Measurements from ENCODE around the gene ZNF101. TPM values are rescaled to one million over a fixed set of nuclear protein-coding genes. Genes with fewer than 3 reads are reported as not detected.

Gene ZNF101
- polyA plus RNA-seq, 1 donor (not counting 4 experiments of a cell fraction or from before 2014, with no cell fraction given), result 9.8 TPM

DNA sequence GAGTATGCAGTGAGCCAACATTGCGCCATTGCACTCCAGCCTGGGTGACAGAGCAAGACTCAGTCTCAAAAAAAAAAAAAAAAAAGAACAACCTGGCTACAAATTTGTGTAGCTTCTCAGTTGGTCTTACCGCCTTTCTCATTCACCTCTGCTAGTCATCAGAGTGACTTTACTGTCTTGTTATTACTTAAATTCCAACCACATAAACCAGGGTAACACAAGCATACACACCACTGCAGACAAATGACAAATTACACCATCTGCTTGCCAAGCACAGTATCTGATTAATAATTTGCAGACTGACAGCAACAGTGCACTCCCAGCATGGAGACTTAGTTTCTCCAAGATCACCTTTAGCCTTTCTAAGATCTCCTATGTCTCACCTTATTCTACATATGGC is 53.3 kb downstream of the ZNF101 start:
- Histone ChIP-seq H3K4me2 (ENCODE audit: control insufficient read depth, extremely low read depth, insufficient read depth, low read depth, low read length) (no peak overlapping the region), H3K9me3 (ENCODE audit: control insufficient read depth, low read depth, low read length) (peaks cover 2% of the 10 kb centered on the region), H3K79me2 (ENCODE audit: control insufficient read depth, insufficient read depth, low read length) (peaks cover 9% of the 10 kb centered on the region), H4K20me1 (ENCODE audit: control insufficient read depth, extremely low read depth, insufficient read depth, low read length) (no peaks in the 10 kb centered on the region), H3K36me3 (ENCODE audit: control insufficient read depth in 2 of 2, extremely low read depth in 1 of 2, insufficient read depth in 2 of 2, low read length in 2 of 2) (no peaks in the 10 kb centered on the region), H3K4me3 (ENCODE audit: control insufficient read depth in 2 of 3, extremely low read depth in 1 of 3, insufficient read depth in 2 of 3, low read depth in 1 of 3, low read length in 3 of 3) (no peak overlapping the region), H3K9me1 (ENCODE audit: control insufficient read depth, extremely low read depth, insufficient read depth, low read length) (no peaks in the 10 kb centered on the region), H3K9ac (ENCODE audit: control insufficient read depth, extremely low read depth, insufficient read depth, low read length) (no peak overlapping the region), H3K27me3 (ENCODE audit: control insufficient read depth, extremely low read depth, insufficient read depth, low read length) (no peaks in the 10 kb centered on the region), H2AFZ (ENCODE audit: control insufficient read depth, low read length) (no peak overlapping the region), H3K27ac (ENCODE audit: control insufficient read depth, insufficient read depth, low read length) (no peak overlapping the region), H3K4me1 (ENCODE audit: control insufficient read depth, extremely low read depth, insufficient read depth, low read length) (no peaks in the 10 kb centered on the region)
- FAIRE-seq (no peak), DNase-seq (ENCODE audit: low read depth, low spot score) (no peak)
- dilution Hi-C loops (cut with MboI; ENCODE audit: extremely low pct_ligation_motif_present, low sequenced_read_pairs), result no loop called here
- no peak for TF ChIP-seq EZH2 (IDR thresholded peaks at IDR 0.05; ENCODE audit: low read length)
- TF ChIP-seq, protein P1, sequence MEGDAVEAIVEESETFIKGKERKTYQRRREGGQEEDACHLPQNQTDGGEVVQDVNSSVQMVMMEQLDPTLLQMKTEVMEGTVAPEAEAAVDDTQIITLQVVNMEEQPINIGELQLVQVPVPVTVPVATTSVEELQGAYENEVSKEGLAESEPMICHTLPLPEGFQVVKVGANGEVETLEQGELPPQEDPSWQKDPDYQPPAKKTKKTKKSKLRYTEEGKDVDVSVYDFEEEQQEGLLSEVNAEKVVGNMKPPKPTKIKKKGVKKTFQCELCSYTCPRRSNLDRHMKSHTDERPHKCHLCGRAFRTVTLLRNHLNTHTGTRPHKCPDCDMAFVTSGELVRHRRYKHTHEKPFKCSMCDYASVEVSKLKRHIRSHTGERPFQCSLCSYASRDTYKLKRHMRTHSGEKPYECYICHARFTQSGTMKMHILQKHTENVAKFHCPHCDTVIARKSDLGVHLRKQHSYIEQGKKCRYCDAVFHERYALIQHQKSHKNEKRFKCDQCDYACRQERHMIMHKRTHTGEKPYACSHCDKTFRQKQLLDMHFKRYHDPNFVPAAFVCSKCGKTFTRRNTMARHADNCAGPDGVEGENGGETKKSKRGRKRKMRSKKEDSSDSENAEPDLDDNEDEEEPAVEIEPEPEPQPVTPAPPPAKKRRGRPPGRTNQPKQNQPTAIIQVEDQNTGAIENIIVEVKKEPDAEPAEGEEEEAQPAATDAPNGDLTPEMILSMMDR (optimal IDR thresholded peaks at IDR 0.05 in 1 of 3, IDR thresholded peaks at IDR 0.05 in 1 of 3, conservative IDR thresholded peaks at IDR 0.05 in 1 of 3; ENCODE audit: extremely low read depth in 1 of 3, insufficient read depth in 2 of 3, low read length in 3 of 3), result no peak

- Histone ChIP-seq H4K20me1 (ENCODE audit: control insufficient read depth, extremely low read depth, insufficient read depth, low read length) (no peaks in the 10 kb centered on the region), H3K9ac (ENCODE audit: control insufficient read depth, extremely low read depth, insufficient read depth, low read length) (peak within 1 kb of the TSS; percentile 71), H3K4me2 (ENCODE audit: control insufficient read depth, extremely low read depth, insufficient read depth, low read depth, low read length) (peak within 1 kb of the TSS; percentile 92), H3K9me3 (ENCODE audit: control insufficient read depth, low read depth, low read length) (no peaks in the 10 kb centered on the region), H3K36me3 (ENCODE audit: control insufficient read depth in 2 of 2, extremely low read depth in 1 of 2, insufficient read depth in 2 of 2, low read length in 2 of 2) (no peaks in the 10 kb centered on the region), H3K27me3 (ENCODE audit: control insufficient read depth, extremely low read depth, insufficient read depth, low read length) (no peaks in the 10 kb centered on the region), H3K27ac (ENCODE audit: control insufficient read depth, insufficient read depth, low read length) (peak within 1 kb of the TSS; percentile 34), H3K79me2 (ENCODE audit: control insufficient read depth, insufficient read depth, low read length) (peaks cover 29% of the 10 kb centered on the region), H3K9me1 (ENCODE audit: control insufficient read depth, extremely low read depth, insufficient read depth, low read length) (no peaks in the 10 kb centered on the region), H3K4me1 (ENCODE audit: control insufficient read depth, extremely low read depth, insufficient read depth, low read length) (peaks cover 2% of the 10 kb centered on the region), H3K4me3 (ENCODE audit: control insufficient read depth in 2 of 3, extremely low read depth in 1 of 3, insufficient read depth in 2 of 3, low read depth in 1 of 3, low read length in 3 of 3) (peak within 1 kb of the TSS; percentile 77 to 99 (median 92)), H2AFZ (ENCODE audit: control insufficient read depth, low read length) (peak within 1 kb of the TSS; percentile 96)
- dilution Hi-C loops (cut with MboI; ENCODE audit: extremely low pct_ligation_motif_present, low sequenced_read_pairs), result no loop called here
- peak; percentile 86 for FAIRE-seq
- DNase-seq (ENCODE audit: low read depth, low spot score), result peak; percentile 53
- no peak for TF ChIP-seq EZH2 (IDR thresholded peaks at IDR 0.05; ENCODE audit: low read length)
- TF ChIP-seq, protein P1 (optimal IDR thresholded peaks at IDR 0.05 in 1 of 3, IDR thresholded peaks at IDR 0.05 in 1 of 3, conservative IDR thresholded peaks at IDR 0.05 in 1 of 3; ENCODE audit: extremely low read depth in 1 of 3, insufficient read depth in 2 of 3, low read length in 3 of 3), result peak in 2 of 3 experiments; percentile 5 to 29
Measured at GRCh38 chr19:19732579-19733501, 64.2 kb downstream of the ZNF101 start, which contains the start of gene ZNF14. TSS of gene ZNF14 (minus strand) at chr19:19733112. CDS start at chr19:19732958, 154 bp downstream.

Small RNAs within 50 kb of the gene (small RNA-seq; reads per million reads assigned to genes)
- gene AC011458.2 (ENCODE audit: insufficient read length in 3 of 3, low read depth in 3 of 3, low replicate concordance in 1 of 3), result 0 reads per million in 3 experiments

Other genes with a start within 250 kb of the ZNF101 start
- 0.47 to 1.0 TPM (median 0.77 TPM) in 3 replicates for gene TSSK6, start 153.3 kb upstream of the ZNF101 start, polyA plus RNA-seq
- gene NDUFA13, start 152.6 kb upstream of the ZNF101 start, polyA plus RNA-seq, result 294 to 475 TPM (median 343 TPM) in 3 replicates
- gene YJEFN3, start 139.9 kb upstream of the ZNF101 start, polyA plus RNA-seq, result 0.56 to 1.4 TPM (median 1.2 TPM) in 3 replicates
- 0.07 to 0.21 TPM (median 0.14 TPM) in 3 replicates for gene CILP2, start 130.6 kb upstream of the ZNF101 start, polyA plus RNA-seq
- gene PBX4, start 50.2 kb upstream of the ZNF101 start, polyA plus RNA-seq, result 1.7 to 2.2 TPM (median 2.1 TPM) in 3 replicates
- 7.3 to 12.4 TPM (median 10.4 TPM) in 3 replicates for gene LPAR2, start 40.6 kb upstream of the ZNF101 start, polyA plus RNA-seq
- gene GMIP, start 25.2 kb upstream of the ZNF101 start, polyA plus RNA-seq, result 5.0 to 7.1 TPM (median 5.5 TPM) in 3 replicates
- gene ATP13A1, start 5.2 kb upstream of the ZNF101 start, polyA plus RNA-seq, result 9.8 to 20.5 TPM (median 17.7 TPM) in 3 replicates
- gene ZNF14, start 64.3 kb downstream of the ZNF101 start, polyA plus RNA-seq, result 1.8 to 2.1 TPM (median 2.1 TPM) in 3 replicates
- gene ZNF506, start 152.9 kb downstream of the ZNF101 start, polyA plus RNA-seq, result 5.6 to 9.7 TPM (median 8.7 TPM) in 3 replicates
- 1.8 to 2.3 TPM (median 2.0 TPM) in 3 replicates for gene ZNF253, start 197.0 kb downstream of the ZNF101 start, polyA plus RNA-seq
- gene ZNF93, start 232.1 kb downstream of the ZNF101 start, polyA plus RNA-seq, result 4.3 to 4.8 TPM (median 4.8 TPM) in 3 replicates